WTC11 (cell line): Measurements from ENCODE around the gene OR10C1.

Experiments used
- AFF4 ChIP-seq: sonication (generic); formaldehyde crosslinking; IDR thresholded peaks from 2 replicates; pipeline ENCODE4 v1.8.1; 2023; ENCODE audit warnings: mild to moderate bottlenecking, missing genetic modification reagents, borderline replicate concordance
- CTCF ChIP-seq: fragments of 200-600 bp; IDR thresholded peaks from 2 replicates; pipeline ENCODE4 v1.8.0; 2022; ENCODE audit warnings: antibody characterized with exemption
- E2F4 ChIP-seq: sonication (generic); formaldehyde crosslinking; IDR thresholded peaks from 2 replicates; pipeline ENCODE4 v1.8.1; 2022; ENCODE audit warnings: low read depth, mild to moderate bottlenecking, moderate library complexity, missing genetic modification reagents, borderline replicate concordance
- ETV6 ChIP-seq: sonication (generic); formaldehyde crosslinking; IDR thresholded peaks from 2 replicates; pipeline ENCODE4 v1.8.1; 2022; ENCODE audit warnings: mild to moderate bottlenecking, missing genetic modification reagents
- FOXJ3 ChIP-seq: sonication (generic); formaldehyde crosslinking; IDR thresholded peaks from 2 replicates; pipeline ENCODE4 v1.9.0; 2021; ENCODE audit warnings: missing genetic modification reagents, mild to moderate bottlenecking, borderline replicate concordance
- HMGXB4 ChIP-seq: sonication (generic); formaldehyde crosslinking; IDR thresholded peaks from 2 replicates; pipeline ENCODE4 v1.8.1; 2023; ENCODE audit warnings: mild to moderate bottlenecking, moderate library complexity, missing genetic modification reagents
- IRF2 ChIP-seq: sonication (generic); formaldehyde crosslinking; IDR thresholded peaks from 2 replicates; pipeline ENCODE4 v1.8.0; 2022; ENCODE audit warnings: low read depth, missing genetic modification reagents, borderline replicate concordance
- MAX ChIP-seq: sonication (generic); formaldehyde crosslinking; IDR thresholded peaks from 2 replicates; pipeline ENCODE4 v1.8.0; 2022; ENCODE audit warnings: mild to moderate bottlenecking, missing genetic modification reagents
- PRDM15 ChIP-seq: sonication (generic); formaldehyde crosslinking; IDR thresholded peaks from 2 replicates; pipeline ENCODE4 v1.8.0; 2022; ENCODE audit warnings: missing genetic modification reagents
- TEAD4 ChIP-seq: sonication (generic); formaldehyde crosslinking; IDR thresholded peaks from 2 replicates; pipeline ENCODE4 v1.8.0; 2022; ENCODE audit warnings: mild to moderate bottlenecking, missing genetic modification reagents
- USF1 ChIP-seq: sonication (generic); formaldehyde crosslinking; IDR thresholded peaks from 2 replicates; pipeline ENCODE4 v1.8.0; 2022; ENCODE audit warnings: mild to moderate bottlenecking, missing genetic modification reagents
- ZBTB43 ChIP-seq: sonication (generic); formaldehyde crosslinking; IDR thresholded peaks from 2 replicates; pipeline ENCODE4 v1.8.1; 2023; ENCODE audit warnings: mild to moderate bottlenecking, missing genetic modification reagents
- ZSCAN18 ChIP-seq: fragments of 250-450 bp; sonication (Bioruptor Pico); IDR thresholded peaks from 2 replicates; pipeline ENCODE4 v2.1.2; 2022; ENCODE audit warnings: mild to moderate bottlenecking, moderate library complexity

- no peak for TF ChIP-seq CTCF
- no peak for TF ChIP-seq ETV6
- TF ChIP-seq USF1 (CRISPR knock-in tag), result no peak
- no peak for TF ChIP-seq HMGXB4 (CRISPR knock-in tag)
- no peak for TF ChIP-seq MAX
- no peak for TF ChIP-seq IRF2 (CRISPR knock-in tag)
- no peak for TF ChIP-seq PRDM15 (CRISPR knock-in tag)
- no peak for TF ChIP-seq ZBTB43 (CRISPR knock-in tag)
- TF ChIP-seq FOXJ3 (CRISPR knock-in tag), result no peak
- TF ChIP-seq ZSCAN18 (CRISPR knock-in tag), result no peak
- TF ChIP-seq E2F4 (CRISPR knock-in tag), result no peak
- no peak for TF ChIP-seq TEAD4 (CRISPR knock-in tag)
- TF ChIP-seq AFF4 (CRISPR knock-in tag), result no peak
Measured at GRCh38 chr6:29456971-29457370, 17.9 kb downstream of the OR10C1 start, which contains the start of the genes OR11A1 and OR2H1.
